Endothelial cell of coronary artery (primary cell): ENCODE data around the gene CD40LG. TPM values are rescaled to one million over a fixed set of nuclear protein-coding genes. Genes with fewer than 3 reads are reported as not detected.

ENCODE experiments used
- total RNA-seq: library from RNA; depleted of rRNA; stranded (reverse); fragments of >200 nt; gene quantifications from 2 replicates; pipeline ENCODE4 v1.2.3, GENCODE V29; 2014

CD40LG gene
- total RNA-seq, result not detected in 2 replicates

DNA sequence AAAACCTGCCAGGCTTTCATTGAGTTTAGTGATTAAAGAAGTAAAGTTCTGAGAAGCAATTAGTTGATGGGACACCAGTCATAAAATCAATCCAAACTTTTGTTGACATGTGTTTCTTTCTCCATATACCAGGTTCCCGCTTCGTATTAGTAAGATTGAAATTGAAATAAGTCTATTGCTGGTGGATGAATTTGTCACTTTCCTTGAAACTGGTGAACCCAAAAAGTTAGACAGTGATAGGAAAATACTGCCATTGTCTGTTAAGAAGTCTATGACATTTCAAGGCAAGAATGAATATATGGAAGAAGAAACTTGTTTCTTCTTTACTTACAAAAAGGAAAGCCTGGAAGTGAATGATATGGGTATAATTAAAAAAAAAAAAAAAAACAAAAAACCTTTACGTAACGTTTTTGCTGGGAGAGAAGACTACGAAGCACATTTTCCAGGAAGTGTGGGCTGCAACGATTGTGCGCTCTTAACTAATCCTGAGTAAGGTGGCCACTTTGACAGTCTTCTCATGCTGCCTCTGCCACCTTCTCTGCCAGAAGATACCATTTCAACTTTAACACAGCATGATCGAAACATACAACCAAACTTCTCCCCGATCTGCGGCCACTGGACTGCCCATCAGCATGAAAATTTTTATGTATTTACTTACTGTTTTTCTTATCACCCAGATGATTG, at the start of gene CD40LG:
CD40LG (plus strand) TSS at position 482 of the 684 bp plus-strand sequence; CDS start at position 573, 91 bp downstream.

Other genes starting within 250 kb of the CD40LG start
- gene BRS3, start 160.2 kb upstream of the CD40LG start, total RNA-seq, result not detected in 2 replicates
- 25.5 and 30.2 TPM in 2 replicates for gene HTATSF1, start 150.6 kb upstream of the CD40LG start, total RNA-seq
- gene VGLL1, start 115.9 kb upstream of the CD40LG start, total RNA-seq, result not detected in 2 replicates
- gene ARHGEF6, start 132.8 kb downstream of the CD40LG start, total RNA-seq, result 3.6 and 4.8 TPM in 2 replicates
- gene RBMX, start 232.6 kb downstream of the CD40LG start, total RNA-seq, result 167 and 193 TPM in 2 replicates